ENCODE measurements around the gene DEFB123.

GRCh38 chr20:31454361-31454760 is 13.9 kb downstream of the DEFB123 start:
- no peak for TF ChIP-seq CTCF (IDR thresholded peaks at IDR 0.05)
- no peak for TF ChIP-seq POLR2A (IDR thresholded peaks at IDR 0.05)
